Muscle of arm (tissue), 12 donors: ENCODE results near the gene RPS24. TPM values are rescaled to one million over a fixed set of nuclear protein-coding genes. Genes with fewer than 3 reads are reported as not detected.

Experiments used
- DNase-seq: peaks from one replicate; pipeline ENCODE4 v3.0.0-alpha.2; 2013
- polyA plus RNA-seq, 12 donors: library from polyadenylated mRNA; unstranded; fragments of 120-200 nt; gene quantifications; one replicate each; pipeline ENCODE4 v1.2.1, GENCODE V29; 2013; ENCODE audit not compliant: insufficient read length in 12 of 12

RPS24 gene
- polyA plus RNA-seq, 12 donors, result 3,133 to 5,274 (median 3,712) TPM; not detected in 1

- no peak for DNase-seq
Observed at GRCh38 chr10:78013564-78013963, 20.1 kb upstream of the RPS24 start.

GRCh38 chr10:78015546-78015945, 18.1 kb upstream of the RPS24 start:
- DNase-seq, result no peak

GRCh38 chr10:78017856-78018255, 15.8 kb upstream of the RPS24 start:
- DNase-seq, result no peak

GRCh38 chr10:78019264-78019663, 14.4 kb upstream of the RPS24 start:
- DNase-seq, result no peak

- DNase-seq, result no peak
Observed at GRCh38 chr10:78021201-78021600, 12.5 kb upstream of the RPS24 start.

GRCh38 chr10:78023741-78024140, 9.9 kb upstream of the RPS24 start:
- no peak for DNase-seq

- DNase-seq, result no peak
Observed at GRCh38 chr10:78025685-78026364, 7.8 kb upstream of the RPS24 start.

GRCh38 chr10:78028438-78029268, 5.0 kb upstream of the RPS24 start:
- DNase-seq, result no peak

- peak; percentile 97 for DNase-seq
Observed at GRCh38 chr10:78029269-78030226, 4.1 kb upstream of the RPS24 start, which contains the start of gene POLR3A. Gene POLR3A, minus strand, starts transcription at chr10:78029515. Its CDS starts 108 bp downstream, at chr10:78029407.

- DNase-seq, result no peak
Observed at GRCh38 chr10:78033387-78033636, 351 bp upstream of the RPS24 start.

GRCh38 chr10:78035025-78035424, 1.4 kb downstream of the RPS24 start:
- DNase-seq, result no peak

GRCh38 chr10:78035437-78035836, 1.8 kb downstream of the RPS24 start:
- DNase-seq, result no peak

- no peak for DNase-seq
Observed at GRCh38 chr10:78035933-78036583, 2.4 kb downstream of the RPS24 start.

- DNase-seq, result no peak
Observed at GRCh38 chr10:78038105-78038504, 4.4 kb downstream of the RPS24 start.

GRCh38 chr10:78038791-78039547, 5.3 kb downstream of the RPS24 start:
- no peak for DNase-seq

- no peak for DNase-seq
Observed at GRCh38 chr10:78039743-78040142, 6.1 kb downstream of the RPS24 start.

GRCh38 chr10:78041170-78042057, 7.8 kb downstream of the RPS24 start:
- no peak for DNase-seq

GRCh38 chr10:78042058-78042751, 8.5 kb downstream of the RPS24 start:
- DNase-seq, result no peak

GRCh38 chr10:78042752-78043104, 9.1 kb downstream of the RPS24 start:
- no peak for DNase-seq
